HepG2 (cell line): ENCODE results near the gene HCAR1.

Source experiments
- SMARCC2 ChIP-seq: fragments of 450-650 bp; IDR thresholded peaks from 2 replicates; pipeline ENCODE4 v1.6.1; 2017; ENCODE audit warnings: antibody characterized with exemption, mild to moderate bottlenecking
- ZHX1 ChIP-seq: sonication (generic); formaldehyde crosslinking; IDR thresholded peaks from 2 replicates; pipeline ENCODE4 v1.8.1; 2022; ENCODE audit warnings: low read depth, mild to moderate bottlenecking, missing genetic modification reagents

- no peak for TF ChIP-seq ZHX1 (CRISPR knock-in tag)
- TF ChIP-seq SMARCC2: no peak
Observed at GRCh38 chr12:122757568-122757967, 26.9 kb upstream of the HCAR1 start.
